ENCODE measurements around the gene B9D1.
A peak's percentile ranks its signal among the peaks of the same experiment; 100 is the strongest.
"Not testable (repeated sequence)": the region's sequence is repeated elsewhere in the genome, so short reads cannot be mapped to it uniquely, and the experiment has no call there.

Gene B9D1

DNA sequence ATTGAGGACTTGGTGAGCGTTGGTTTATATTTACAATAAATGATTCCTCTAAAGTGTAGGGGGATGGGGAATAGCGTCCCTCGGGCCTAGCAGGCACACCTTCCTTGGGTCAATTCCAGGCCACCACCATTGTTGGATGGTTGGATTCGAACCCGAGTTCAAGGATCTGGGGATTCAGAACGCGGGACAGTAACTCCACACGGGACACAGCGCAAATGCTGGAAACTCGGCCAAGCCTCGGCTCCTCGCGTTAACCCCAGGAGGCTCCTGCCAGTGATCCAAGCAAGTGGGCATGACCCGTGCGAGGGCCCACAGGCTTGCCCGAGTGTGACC, 613 bp downstream of the B9D1 start:
- DNase-seq (ENCODE audit: insufficient read length, low spot score), result no peak
- no peak for TF ChIP-seq POU2F2 (IDR thresholded peaks at IDR 0.05; ENCODE audit: low read depth, low read length)
- no peak for TF ChIP-seq POLR2A (IDR thresholded peaks at IDR 0.05; ENCODE audit: low read depth, low read length)
- no peak for TF ChIP-seq TAF1 (IDR thresholded peaks at IDR 0.05; ENCODE audit: low read depth, low read length)
- no peak for TF ChIP-seq PAX5 (IDR thresholded peaks at IDR 0.05; ENCODE audit: insufficient read depth, low read length, severe bottlenecking)
- no peak for TF ChIP-seq SPI1 (IDR thresholded peaks at IDR 0.05; ENCODE audit: low read depth, low read length)
- no peak for TF ChIP-seq POLR2AphosphoS5 (IDR thresholded peaks at IDR 0.05; ENCODE audit: low read depth, low read length)
- no peak for FAIRE-seq

DNA sequence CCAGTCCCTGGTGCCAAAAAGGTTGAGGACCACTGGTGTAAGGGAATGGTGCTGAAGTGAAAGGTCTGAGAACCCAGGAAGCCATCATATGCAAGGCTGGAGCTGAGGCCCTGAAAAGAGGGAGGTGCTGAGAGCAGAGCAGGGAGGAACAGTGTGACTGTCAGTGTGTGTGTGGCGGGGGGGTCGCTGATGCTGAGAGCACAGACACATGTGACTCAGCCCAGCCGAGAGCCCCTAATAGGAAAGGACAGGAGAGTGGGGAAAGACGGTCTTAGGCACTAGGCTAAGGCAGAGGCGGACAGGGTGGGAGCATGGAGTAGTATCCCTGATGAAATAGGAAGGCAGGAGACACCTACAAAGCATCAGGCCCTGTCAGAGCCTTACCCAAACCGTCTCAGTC, 1.2 kb downstream of the B9D1 start:
- no peak for TF ChIP-seq TAF1 (IDR thresholded peaks at IDR 0.05; ENCODE audit: low read depth, low read length)
- no peak for TF ChIP-seq SPI1 (IDR thresholded peaks at IDR 0.05; ENCODE audit: low read depth, low read length)
- TF ChIP-seq POLR2AphosphoS5 (IDR thresholded peaks at IDR 0.05; ENCODE audit: low read depth, low read length), result no peak
- DNase-seq (ENCODE audit: insufficient read length, low spot score), result no peak
- peak; percentile 47 for FAIRE-seq

DNA sequence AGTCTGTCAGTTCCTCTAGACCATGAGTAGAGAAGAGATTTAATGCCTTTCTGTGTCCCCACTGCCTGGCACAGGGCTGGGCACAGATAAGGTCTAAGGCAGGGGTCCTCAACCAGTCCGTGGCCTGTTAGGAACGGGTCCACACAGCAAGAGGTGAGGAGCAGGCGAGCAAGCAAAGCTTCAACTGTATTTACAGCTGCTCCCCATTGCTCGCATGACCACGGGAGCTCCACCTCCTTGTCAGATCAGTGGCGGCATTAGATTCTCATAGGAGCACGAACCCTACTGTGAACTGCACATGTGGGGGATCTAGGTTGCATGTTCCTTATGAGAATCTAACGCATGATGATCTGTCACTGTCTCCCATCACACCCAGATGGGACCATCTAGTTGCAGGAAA, 1.8 kb downstream of the B9D1 start:
- FAIRE-seq (no peak), DNase-seq (ENCODE audit: insufficient read length, low spot score) (no peak)
- TF ChIP-seq TAF1 (IDR thresholded peaks at IDR 0.05; ENCODE audit: low read depth, low read length) (no peak), POLR2A (IDR thresholded peaks at IDR 0.05; ENCODE audit: low read depth, low read length) (no peak), POLR2AphosphoS5 (IDR thresholded peaks at IDR 0.05; ENCODE audit: low read depth, low read length) (no peak), POU2F2 (IDR thresholded peaks at IDR 0.05; ENCODE audit: low read depth, low read length) (no peak), SPI1 (IDR thresholded peaks at IDR 0.05; ENCODE audit: low read depth, low read length) (no peak), PAX5 (IDR thresholded peaks at IDR 0.05; ENCODE audit: insufficient read depth, low read length, severe bottlenecking) (no peak)

DNA sequence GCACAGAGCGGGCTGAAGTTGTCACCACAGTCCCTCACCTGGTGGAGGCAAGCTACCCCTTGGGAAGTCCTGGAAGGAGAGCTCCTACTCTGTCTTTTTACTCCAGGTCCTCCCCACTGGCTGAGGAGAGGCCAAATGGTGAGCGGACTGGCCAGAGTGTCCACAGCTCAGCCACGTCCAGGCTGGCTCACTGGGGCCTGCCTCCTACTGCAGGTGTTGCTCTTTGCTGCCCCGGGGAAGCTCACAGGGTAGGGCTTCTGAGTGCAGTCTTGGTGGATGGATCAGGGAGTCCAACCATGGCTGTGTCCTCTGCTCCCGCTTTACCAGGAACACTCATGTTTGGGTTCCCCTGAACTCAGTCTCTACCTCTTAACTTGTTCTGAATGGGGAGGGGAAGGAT, 2.7 kb downstream of the B9D1 start:
- DNase-seq (ENCODE audit: insufficient read length, low spot score) (no peak), FAIRE-seq (peak; percentile 52)
- no peak for TF ChIP-seq SPI1 (IDR thresholded peaks at IDR 0.05; ENCODE audit: low read depth, low read length)
- no peak for TF ChIP-seq TAF1 (IDR thresholded peaks at IDR 0.05; ENCODE audit: low read depth, low read length)
- no peak for TF ChIP-seq POU2F2 (IDR thresholded peaks at IDR 0.05; ENCODE audit: low read depth, low read length)
- TF ChIP-seq POLR2AphosphoS5 (IDR thresholded peaks at IDR 0.05; ENCODE audit: low read depth, low read length), result no peak
- TF ChIP-seq PAX5 (IDR thresholded peaks at IDR 0.05; ENCODE audit: insufficient read depth, low read length, severe bottlenecking), result no peak
- no peak for TF ChIP-seq POLR2A (IDR thresholded peaks at IDR 0.05; ENCODE audit: low read depth, low read length)

DNA sequence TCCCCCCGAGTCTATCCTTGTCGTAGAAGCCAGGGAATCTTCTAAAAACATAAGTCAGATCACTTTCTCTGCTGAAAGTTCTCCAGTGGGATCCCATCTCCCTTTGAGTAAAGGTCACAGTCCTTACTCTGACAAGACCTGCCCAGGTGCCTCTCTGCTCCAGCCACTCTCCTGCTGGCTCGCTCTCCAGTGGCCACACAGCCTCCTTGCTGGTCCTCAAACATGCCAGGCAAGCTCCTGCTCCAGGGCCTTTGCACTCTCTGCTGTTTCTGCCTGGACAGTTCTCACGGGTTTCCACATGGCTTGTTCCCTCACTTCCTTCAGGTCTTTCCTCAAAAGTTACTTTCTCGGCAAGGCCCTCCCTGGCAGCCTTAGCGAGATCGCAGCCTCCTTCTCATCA, 3.4 kb downstream of the B9D1 start:
- TF ChIP-seq POLR2AphosphoS5 (IDR thresholded peaks at IDR 0.05; ENCODE audit: low read depth, low read length), result no peak
- TF ChIP-seq POU2F2 (IDR thresholded peaks at IDR 0.05; ENCODE audit: low read depth, low read length), result no peak
- no peak for TF ChIP-seq PAX5 (IDR thresholded peaks at IDR 0.05; ENCODE audit: insufficient read depth, low read length, severe bottlenecking)
- TF ChIP-seq POLR2A (IDR thresholded peaks at IDR 0.05; ENCODE audit: low read depth, low read length), result no peak
- no peak for TF ChIP-seq SPI1 (IDR thresholded peaks at IDR 0.05; ENCODE audit: low read depth, low read length)
- TF ChIP-seq TAF1 (IDR thresholded peaks at IDR 0.05; ENCODE audit: low read depth, low read length), result no peak
- DNase-seq (ENCODE audit: insufficient read length, low spot score) (no peak), FAIRE-seq (no peak)

DNA sequence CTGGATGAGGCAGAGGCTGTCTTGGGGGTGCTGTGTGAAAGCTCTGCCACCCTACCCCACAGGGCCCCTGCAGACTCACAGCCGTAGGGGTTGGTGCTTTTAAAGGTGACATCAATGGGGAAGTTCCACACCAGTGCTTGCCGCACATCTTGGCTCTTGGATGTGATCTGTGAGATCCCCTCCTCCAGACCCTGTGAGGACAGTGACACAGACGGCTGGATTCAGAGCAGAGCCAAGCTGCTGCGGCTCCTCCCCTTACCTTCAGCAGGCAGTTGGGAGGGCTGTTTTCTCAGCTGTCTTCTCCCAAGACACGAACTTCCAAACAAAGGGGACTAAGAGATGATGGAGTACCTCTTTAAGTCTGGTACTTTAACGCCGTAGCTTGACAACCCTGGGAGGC, 4.8 kb downstream of the B9D1 start:
- DNase-seq (ENCODE audit: insufficient read length, low spot score) (no peak), FAIRE-seq (no peak)
- no peak for TF ChIP-seq TAF1 (IDR thresholded peaks at IDR 0.05; ENCODE audit: low read depth, low read length)
- TF ChIP-seq POLR2A (IDR thresholded peaks at IDR 0.05; ENCODE audit: low read depth, low read length), result no peak
- TF ChIP-seq POU2F2 (IDR thresholded peaks at IDR 0.05; ENCODE audit: low read depth, low read length), result no peak
- no peak for TF ChIP-seq POLR2AphosphoS5 (IDR thresholded peaks at IDR 0.05; ENCODE audit: low read depth, low read length)
- TF ChIP-seq SPI1 (IDR thresholded peaks at IDR 0.05; ENCODE audit: low read depth, low read length), result no peak
- TF ChIP-seq PAX5 (IDR thresholded peaks at IDR 0.05; ENCODE audit: insufficient read depth, low read length, severe bottlenecking), result no peak

DNA sequence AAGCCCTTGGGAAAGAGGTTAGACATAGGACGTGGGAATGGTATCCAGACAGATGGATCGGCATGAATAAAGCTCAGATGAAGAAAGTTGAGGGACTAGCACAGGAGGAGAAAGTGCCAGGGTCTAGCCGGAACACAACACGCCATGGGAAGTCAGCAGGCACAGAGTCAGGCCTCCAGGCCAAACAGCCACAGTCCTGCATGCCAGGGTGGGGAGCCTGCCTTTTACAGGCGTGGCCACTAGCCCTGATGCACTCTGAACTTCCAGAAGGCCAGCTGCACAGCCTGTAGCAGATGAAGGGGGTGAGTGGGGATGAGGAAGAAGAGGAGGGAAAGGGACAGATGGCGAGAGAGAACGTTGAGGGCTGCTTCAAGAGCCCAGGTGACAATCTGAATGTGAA, 5.2 kb downstream of the B9D1 start:
- no peak for FAIRE-seq
- DNase-seq (ENCODE audit: insufficient read length, low spot score), result no peak
- TF ChIP-seq TAF1 (IDR thresholded peaks at IDR 0.05; ENCODE audit: low read depth, low read length) (no peak), POLR2A (IDR thresholded peaks at IDR 0.05; ENCODE audit: low read depth, low read length) (no peak), SPI1 (IDR thresholded peaks at IDR 0.05; ENCODE audit: low read depth, low read length) (no peak), POLR2AphosphoS5 (IDR thresholded peaks at IDR 0.05; ENCODE audit: low read depth, low read length) (no peak), PAX5 (IDR thresholded peaks at IDR 0.05; ENCODE audit: insufficient read depth, low read length, severe bottlenecking) (no peak), POU2F2 (IDR thresholded peaks at IDR 0.05; ENCODE audit: low read depth, low read length) (no peak)

DNA sequence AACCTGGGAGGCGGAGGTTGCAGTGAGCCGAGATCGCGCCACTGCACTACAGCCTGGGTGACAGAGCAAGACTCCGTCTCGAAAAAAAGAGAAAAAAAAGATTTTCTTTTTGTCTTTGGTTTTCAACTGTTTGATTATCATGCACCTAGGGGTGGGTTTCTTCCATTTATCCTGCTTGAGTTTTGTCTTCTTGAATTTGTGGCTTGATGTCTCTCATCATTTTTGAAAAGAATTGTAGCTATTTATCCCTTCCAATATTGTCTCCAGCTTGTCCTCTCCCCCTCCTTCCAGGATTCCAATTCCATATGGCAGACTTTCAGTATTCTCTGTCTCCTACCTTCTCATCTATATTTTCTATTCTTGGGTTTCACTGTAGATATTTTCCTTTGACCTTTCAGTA, 7.8 kb downstream of the B9D1 start:
- DNase-seq (ENCODE audit: insufficient read length, low spot score) (no peak), FAIRE-seq (no peak)
- TF ChIP-seq TAF1 (IDR thresholded peaks at IDR 0.05; ENCODE audit: low read depth, low read length) (no peak), POLR2A (IDR thresholded peaks at IDR 0.05; ENCODE audit: low read depth, low read length) (no peak), POLR2AphosphoS5 (IDR thresholded peaks at IDR 0.05; ENCODE audit: low read depth, low read length) (no peak), SPI1 (IDR thresholded peaks at IDR 0.05; ENCODE audit: low read depth, low read length) (no peak), POU2F2 (IDR thresholded peaks at IDR 0.05; ENCODE audit: low read depth, low read length) (no peak), PAX5 (IDR thresholded peaks at IDR 0.05; ENCODE audit: insufficient read depth, low read length, severe bottlenecking) (no peak)

DNA sequence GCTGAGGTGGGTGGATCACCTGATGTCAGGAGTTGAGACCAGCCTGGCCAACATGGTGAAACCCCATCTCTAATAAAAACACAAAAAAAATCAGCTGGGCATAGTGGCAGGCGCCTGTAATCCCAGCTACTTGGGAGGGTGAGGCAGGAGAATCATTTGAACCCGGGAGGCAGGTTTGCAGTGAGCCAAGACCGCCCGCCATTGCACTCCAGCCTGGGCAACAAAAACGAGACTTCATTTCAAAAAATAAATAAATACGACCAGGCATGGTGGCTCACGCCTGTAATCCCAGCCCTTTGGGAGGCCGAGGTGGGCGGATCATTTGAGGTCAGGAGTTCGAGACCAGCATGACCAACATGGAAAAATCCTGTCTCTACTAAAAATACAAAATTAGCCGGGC, 9.1 kb downstream of the B9D1 start:
- not testable (repeated sequence) for DNase-seq (ENCODE audit: insufficient read length, low spot score); FAIRE-seq

DNA sequence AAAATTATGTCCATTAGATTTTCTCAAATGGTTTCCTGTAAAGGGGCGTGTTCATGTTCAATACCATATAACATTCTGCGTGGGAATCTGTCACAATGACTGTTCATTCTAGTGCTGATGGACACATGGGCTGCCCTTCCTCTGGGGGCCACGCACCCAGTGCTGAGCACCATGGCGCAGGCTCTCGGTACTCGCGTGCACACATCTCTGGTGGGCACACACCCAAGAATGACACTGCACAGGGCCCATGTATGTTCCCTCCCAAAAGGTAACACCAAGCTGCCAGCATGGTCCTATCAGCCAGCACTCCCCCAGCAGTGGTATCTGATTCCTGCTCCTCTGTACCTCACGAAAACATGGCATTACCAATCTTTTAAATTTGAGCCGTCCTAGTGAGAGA, 13.7 kb downstream of the B9D1 start:
- FAIRE-seq (no peak), DNase-seq (ENCODE audit: insufficient read length, low spot score) (no peak)
- no peak for TF ChIP-seq TAF1 (IDR thresholded peaks at IDR 0.05; ENCODE audit: low read depth, low read length)

DNA sequence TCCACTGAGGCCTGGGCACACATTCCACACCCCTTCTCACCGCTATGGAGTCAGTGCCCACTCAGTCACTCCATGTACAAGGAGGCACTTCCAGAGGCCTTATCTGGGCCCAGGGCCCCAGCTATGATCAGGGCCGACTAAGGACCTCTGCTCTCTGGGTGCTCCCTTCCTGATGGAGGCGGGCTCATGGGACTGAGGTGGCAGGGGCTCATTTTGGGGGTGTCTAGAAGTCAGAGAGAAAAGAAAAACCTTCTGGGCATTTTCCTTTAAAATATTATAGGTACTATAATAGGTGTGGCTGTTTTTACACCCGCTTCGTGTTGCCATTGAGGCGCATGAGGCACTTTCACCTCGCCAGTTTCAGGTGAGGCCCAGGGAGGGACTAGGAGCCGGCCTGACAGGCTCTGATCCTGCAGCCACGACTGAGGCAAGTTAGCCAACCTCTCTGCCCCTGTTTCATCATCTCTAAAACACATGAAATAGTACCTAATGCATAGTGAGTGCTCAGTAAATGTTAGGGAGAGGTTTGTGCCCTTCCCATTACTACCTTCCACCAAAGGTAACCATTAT, 14.4 kb downstream of the B9D1 start:
- TF ChIP-seq POLR2AphosphoS5 (IDR thresholded peaks at IDR 0.05; ENCODE audit: low read depth, low read length) (no peak), TAF1 (IDR thresholded peaks at IDR 0.05; ENCODE audit: low read depth, low read length) (no peak), POLR2A (IDR thresholded peaks at IDR 0.05; ENCODE audit: low read depth, low read length) (no peak), POU2F2 (IDR thresholded peaks at IDR 0.05; ENCODE audit: low read depth, low read length) (no peak), PAX5 (IDR thresholded peaks at IDR 0.05; ENCODE audit: insufficient read depth, low read length, severe bottlenecking) (no peak), SPI1 (IDR thresholded peaks at IDR 0.05; ENCODE audit: low read depth, low read length) (no peak)
- FAIRE-seq (no peak), DNase-seq (ENCODE audit: insufficient read length, low spot score) (no peak)
